ENCODE data around the gene STYXL2. TPM values are rescaled to one million over a fixed set of nuclear protein-coding genes. Genes with fewer than 3 reads are reported as not detected.
A peak's percentile ranks its signal among the peaks of the same experiment; 100 is the strongest.

Gene STYXL2
- total RNA-seq: under 1 TPM in 1 of 6 experiments, not detected in 5; 0.12 TPM
- long read RNA-seq: 0 reads

- ATAC-seq: no peak
- H3K4me1 ChIP-seq: no peaks in the 10 kb centered on the region
- TF ChIP-seq POLR2A (IDR thresholded peaks at IDR 0.05) (no peak), CTCF (IDR thresholded peaks at IDR 0.05) (no peak)
Observed at GRCh38 chr1:167093846-167094516, at the start of gene STYXL2. STYXL2 (plus strand) TSS chr1:167094075; CDS start chr1:167094850, 775 bp downstream.

GRCh38 chr1:167051907-167052306 is 42.0 kb upstream of the STYXL2 start:
- Histone ChIP-seq H3K36me3 (no peaks in the 10 kb centered on the region), H3K27ac (no peak overlapping the region), H3K9me3 (no peaks in the 10 kb centered on the region), H3K4me1 (no peaks in the 10 kb centered on the region), H3K27me3 (no peaks in the 10 kb centered on the region), H3K4me3 (no peak overlapping the region)
- no peak for TF ChIP-seq POLR2A (IDR thresholded peaks at IDR 0.05)
- no peak for TF ChIP-seq CTCF (IDR thresholded peaks at IDR 0.05)
- WGBS (ENCODE audit: insufficient coverage, low coverage, low lambda C conversion rate, missing lambda C conversion rate): 86% methylated on average over 5 of the region's 5 CpGs
- ATAC-seq (no peak), DNase-seq (no peak)
- intact Hi-C loops (cut with DNase I): loop anchor here (10.0 kb wide), 1 partner anchor 77 kb away; the partner anchor contains the start of gene ILDR2 (in 2 of the 2)

More at GRCh38 chr1:167093846-167094516, at the start of gene STYXL2:
- no peaks in the 10 kb centered on the region for H3K9me3 ChIP-seq
- H3K36me3 ChIP-seq: no peaks in the 10 kb centered on the region
- no peak within 1 kb of the TSS for H3K27ac ChIP-seq
- 61% methylated on average over 6 of the region's 8 CpGs for WGBS (ENCODE audit: insufficient coverage, low coverage, low lambda C conversion rate, missing lambda C conversion rate)
- no peak within 1 kb of the TSS for H3K4me3 ChIP-seq
- no peak for DNase-seq
- intact Hi-C loops (cut with DNase I): no loop called here
- no peaks in the 10 kb centered on the region for H3K27me3 ChIP-seq

- Histone ChIP-seq H3K9me3 (no peaks in the 10 kb centered on the region), H3K36me3 (no peaks in the 10 kb centered on the region), H3K4me3 (no peak overlapping the region), H3K27me3 (no peaks in the 10 kb centered on the region), H3K4me1 (no peaks in the 10 kb centered on the region), H3K27ac (no peak overlapping the region)
- intact Hi-C loops (cut with DNase I): loop anchor here (10.0 kb wide), 1 partner anchor 78 kb away; the partner anchor contains the start of gene ILDR2 (in 2 of the 2)
- peak; percentile 61 to 79 (median 66) for ATAC-seq
- DNase-seq: no peak
- WGBS (ENCODE audit: insufficient coverage, low coverage, low lambda C conversion rate, missing lambda C conversion rate): 53% methylated on average over 2 of the region's 8 CpGs
- TF ChIP-seq POLR2A (IDR thresholded peaks at IDR 0.05): no peak
- peak; percentile 30 to 50 (median 42) for TF ChIP-seq CTCF (IDR thresholded peaks at IDR 0.05)
Observed at GRCh38 chr1:167052389-167052788, 41.5 kb upstream of the STYXL2 start.

- no peak for TF ChIP-seq POLR2A (IDR thresholded peaks at IDR 0.05)
- TF ChIP-seq CTCF (IDR thresholded peaks at IDR 0.05): no peak
- no peak overlapping the region for H3K4me3 ChIP-seq
- no peaks in the 10 kb centered on the region for H3K36me3 ChIP-seq
- no peak overlapping the region for H3K27ac ChIP-seq
- no CpG with 5 or more reads among the region's 3 CpGs for WGBS (ENCODE audit: insufficient coverage, low coverage, low lambda C conversion rate, missing lambda C conversion rate)
- DNase-seq (no peak), ATAC-seq (no peak)
- intact Hi-C loops (cut with DNase I): loop anchor here (10.0 kb wide), 1 partner anchor 80 kb away; the partner anchor contains the start of gene ILDR2 (in 2 of the 2)
- no peaks in the 10 kb centered on the region for H3K27me3 ChIP-seq
- H3K9me3 ChIP-seq: no peaks in the 10 kb centered on the region
- peaks cover 0 to 3% (median 0%) of the 10 kb centered on the region in 4 donors for H3K4me1 ChIP-seq
Observed at GRCh38 chr1:167054531-167054930, 39.3 kb upstream of the STYXL2 start.

Measured in right lobe of liver (tissue), 6 donors.